MM.1S (cell line): ENCODE results near the gene MANBA.

ENCODE experiments used
- DNase-seq: peaks from one replicate; pipeline ENCODE4 v3.0.0-alpha.2; 2015
- H2AFZ ChIP-seq: fragments of 300-600 bp; sonication (generic); 2 replicates; pipeline ENCODE4 v1.6.0; 2016; ENCODE audit warnings: antibody characterized with exemption, low read length
- H3F3A ChIP-seq: fragments of 300-600 bp; sonication (generic); 2 replicates; pipeline ENCODE4 v1.6.1; 2016; ENCODE audit warnings: mild to moderate bottlenecking, antibody characterized with exemption, low read length, moderate library complexity, mixed read lengths; ENCODE audit not compliant: insufficient read depth
- H3K27ac ChIP-seq: fragments of 300-600 bp; sonication (generic); 2 replicates; pipeline ENCODE4 v1.5.1; 2016; ENCODE audit warnings: mild to moderate bottlenecking, low read length
- H3K27me3 ChIP-seq: fragments of 300-600 bp; sonication (generic); replicated peaks from 2 replicates; pipeline ENCODE4 v1.6.0; 2016; ENCODE audit warnings: low read length; ENCODE audit not compliant: insufficient read depth
- H3K36me3 ChIP-seq: fragments of 300-600 bp; sonication (generic); replicated peaks from 2 replicates; pipeline ENCODE4 v1.6.1; 2016; ENCODE audit warnings: mild to moderate bottlenecking, low read length, mixed read lengths; ENCODE audit not compliant: insufficient read depth
- H3K4me1 ChIP-seq: fragments of 300-600 bp; sonication (generic); 2 replicates; pipeline ENCODE4 v1.6.1; 2016; ENCODE audit warnings: low read length, mixed read lengths
- H3K4me2 ChIP-seq: fragments of 300-600 bp; sonication (generic); 2 replicates; pipeline ENCODE4 v1.6.0; 2016; ENCODE audit warnings: low read depth, low read length
- H3K4me3 ChIP-seq: fragments of 300-600 bp; sonication (generic); 2 replicates; pipeline ENCODE4 v1.5.1; 2016; ENCODE audit warnings: low read length, mixed read lengths
- H3K79me2 ChIP-seq: fragments of 300-600 bp; sonication (generic); 2 replicates; pipeline ENCODE4 v1.6.1; 2016; ENCODE audit warnings: mixed run types, low read length, mixed read lengths
- H3K9ac ChIP-seq: fragments of 300-600 bp; sonication (generic); 2 replicates; pipeline ENCODE4 v1.6.1; 2016; ENCODE audit warnings: low read length, mixed read lengths
- H3K9me2 ChIP-seq: fragments of 300-600 bp; sonication (generic); replicated peaks from 2 replicates; pipeline ENCODE4 v1.6.1; 2016; ENCODE audit warnings: mild to moderate bottlenecking, low read length, mixed read lengths; ENCODE audit not compliant: insufficient read depth
- H3K9me3 ChIP-seq: fragments of 300-600 bp; sonication (generic); replicated peaks from 2 replicates; pipeline ENCODE4 v1.6.1; 2016; ENCODE audit warnings: mild to moderate bottlenecking, low read length, mixed read lengths; ENCODE audit not compliant: insufficient read depth
- H4K20me1 ChIP-seq: fragments of 300-600 bp; sonication (generic); 2 replicates; pipeline ENCODE4 v1.6.1; 2016; ENCODE audit warnings: mild to moderate bottlenecking, low read length, moderate library complexity, mixed read lengths; ENCODE audit not compliant: insufficient read depth
- CTCF ChIP-seq: fragments of 300-600 bp; sonication (generic); IDR thresholded peaks from 2 replicates; pipeline ENCODE4 v1.5.1; 2016; ENCODE audit warnings: antibody characterized with exemption, low read length, mixed read lengths
- EZH2 ChIP-seq: fragments of 300-600 bp; sonication (generic); optimal IDR thresholded peaks from 2 replicates; pipeline ENCODE3; 2017; ENCODE audit warnings: low read depth, mild to moderate bottlenecking, antibody characterized with exemption, low read length, mixed read lengths
- EZH2phosphoT487 ChIP-seq: fragments of 300-600 bp; sonication (generic); IDR thresholded peaks from 2 replicates; pipeline ENCODE4 v1.6.1; 2018; ENCODE audit warnings: antibody characterized with exemption, low read length

Gene MANBA

GRCh38 chr4:102794999-102795398, 34.2 kb upstream of the MANBA start:
- H3K27me3 ChIP-seq, result no peaks in the 10 kb centered on the region
- H2AFZ ChIP-seq, result no peak overlapping the region
- H4K20me1 ChIP-seq, result no peaks in the 10 kb centered on the region; the same call in 1 of the 2 replicates
- no peak overlapping the region for H3K4me3 ChIP-seq
- H3K9ac ChIP-seq, result no peak overlapping the region
- TF ChIP-seq EZH2phosphoT487 (no peak), EZH2 (no peak), CTCF (no peak)
- H3K4me1 ChIP-seq, result no peaks in the 10 kb centered on the region
- H3K27ac ChIP-seq, result no peak overlapping the region
- no peak for DNase-seq
- peaks cover 4% of the 10 kb centered on the region; the same call in 1 of the 2 replicates for H3F3A ChIP-seq
- no peak overlapping the region for H3K4me2 ChIP-seq
- H3K9me3 ChIP-seq, result no peaks in the 10 kb centered on the region
- no peaks in the 10 kb centered on the region for H3K9me2 ChIP-seq
- peaks cover 23% of the 10 kb centered on the region for H3K36me3 ChIP-seq
- peaks cover 20% of the 10 kb centered on the region; the same call in 1 of the 2 replicates for H3K79me2 ChIP-seq

GRCh38 chr4:102792361-102792936, 31.7 kb upstream of the MANBA start:
- no peaks in the 10 kb centered on the region for H3K9me3 ChIP-seq
- TF ChIP-seq EZH2phosphoT487 (no peak), EZH2 (no peak), CTCF (no peak)

GRCh38 chr4:102791318-102791835, 30.6 kb upstream of the MANBA start:
- Histone ChIP-seq H3F3A (peaks cover 16% of the 10 kb centered on the region; the same call in 1 of the 2 replicates), H4K20me1 (no peaks in the 10 kb centered on the region), H2AFZ (no peak overlapping the region), H3K9me2 (no peaks in the 10 kb centered on the region), H3K4me1 (no peaks in the 10 kb centered on the region), H3K9ac (no peak overlapping the region), H3K9me3 (no peaks in the 10 kb centered on the region), H3K79me2 (no peaks in the 10 kb centered on the region), H3K27ac (no peak overlapping the region), H3K4me2 (no peak overlapping the region), H3K27me3 (no peaks in the 10 kb centered on the region), H3K36me3 (peaks cover 6% of the 10 kb centered on the region; the same call in 1 of the 2 replicates), H3K4me3 (no peak overlapping the region)
- no peak for DNase-seq
- no peak for TF ChIP-seq EZH2phosphoT487
- TF ChIP-seq EZH2, result no peak
- no peak for TF ChIP-seq CTCF

More at GRCh38 chr4:102792361-102792936, 31.7 kb upstream of the MANBA start:
- Histone ChIP-seq H2AFZ (no peak overlapping the region), H3K4me3 (no peak overlapping the region), H3K27ac (no peak overlapping the region), H3K79me2 (peaks cover under 1% of the 10 kb centered on the region; the same call in 1 of the 2 replicates), H3F3A (peaks cover 16% of the 10 kb centered on the region; the same call in 1 of the 2 replicates), H3K36me3 (peaks cover 6% of the 10 kb centered on the region; the same call in 1 of the 2 replicates), H3K4me2 (no peak overlapping the region), H3K9ac (no peak overlapping the region), H3K4me1 (no peaks in the 10 kb centered on the region), H4K20me1 (no peaks in the 10 kb centered on the region), H3K27me3 (no peaks in the 10 kb centered on the region), H3K9me2 (no peaks in the 10 kb centered on the region)
- no peak for DNase-seq
